GM21515 (cell line): ENCODE results near the gene IRF3.
A peak's percentile ranks its signal among the peaks of the same experiment; 100 is the strongest.

ENCODE experiments used
- ATAC-seq: cut with Tn5 transposase; IDR thresholded peaks from one replicate; pipeline ENCODE4 v1.9.1; 2021; ENCODE audit not compliant: unreplicated experiment

Gene IRF3

GRCh38 chr19:49665351-49666119 lies at the start of gene IRF3, which contains the start of gene BCL2L12:
Gene IRF3, minus strand, starts transcription at chr19:49665857. Its CDS starts 1,019 bp downstream, at chr19:49664838.
Gene BCL2L12, plus strand, starts transcription at chr19:49665933. Its CDS starts 760 bp downstream, at chr19:49666693.
- ATAC-seq = peak; percentile 73

- no peak for ATAC-seq
Observed at GRCh38 chr19:49713236-49713845, 47.7 kb upstream of the IRF3 start.

GRCh38 chr19:49712397-49712859 lies 46.8 kb upstream of the IRF3 start:
- ATAC-seq = no peak

GRCh38 chr19:49710372-49710951 lies 44.8 kb upstream of the IRF3 start:
- ATAC-seq = no peak

GRCh38 chr19:49705919-49706318 lies 40.3 kb upstream of the IRF3 start:
- no peak for ATAC-seq

- ATAC-seq = no peak
Observed at GRCh38 chr19:49704888-49705642, 39.4 kb upstream of the IRF3 start.

GRCh38 chr19:49701271-49701786 lies 35.7 kb upstream of the IRF3 start:
- no peak for ATAC-seq

GRCh38 chr19:49700563-49700962 lies 34.9 kb upstream of the IRF3 start:
- ATAC-seq = no peak

- ATAC-seq = no peak
Observed at GRCh38 chr19:49699364-49699763, 33.7 kb upstream of the IRF3 start.

- no peak for ATAC-seq
Observed at GRCh38 chr19:49696865-49697264, 31.2 kb upstream of the IRF3 start.

- no peak for ATAC-seq
Observed at GRCh38 chr19:49696115-49696514, 30.5 kb upstream of the IRF3 start.

GRCh38 chr19:49692147-49692506 lies 26.5 kb upstream of the IRF3 start:
- ATAC-seq = no peak

GRCh38 chr19:49691243-49692146 lies 25.8 kb upstream of the IRF3 start:
- no peak for ATAC-seq

- ATAC-seq = no peak
Observed at GRCh38 chr19:49690656-49691242, 25.1 kb upstream of the IRF3 start, which contains the start of gene CPT1C. Gene CPT1C, plus strand, starts transcription at chr19:49691116. Its CDS starts 1,137 bp downstream, at chr19:49692253.

GRCh38 chr19:49690079-49690655 lies 24.5 kb upstream of the IRF3 start:
- no peak for ATAC-seq

- no peak for ATAC-seq
Observed at GRCh38 chr19:49689133-49690078, 23.7 kb upstream of the IRF3 start, which contains the start of gene ADM5. Gene ADM5, plus strand, starts transcription at chr19:49689594. Its CDS starts 244 bp downstream, at chr19:49689838.

GRCh38 chr19:49688531-49689132 lies 23.0 kb upstream of the IRF3 start:
- ATAC-seq = no peak
